Measurements from ENCODE around the gene PGPEP1.

PGPEP1 gene

DNA sequence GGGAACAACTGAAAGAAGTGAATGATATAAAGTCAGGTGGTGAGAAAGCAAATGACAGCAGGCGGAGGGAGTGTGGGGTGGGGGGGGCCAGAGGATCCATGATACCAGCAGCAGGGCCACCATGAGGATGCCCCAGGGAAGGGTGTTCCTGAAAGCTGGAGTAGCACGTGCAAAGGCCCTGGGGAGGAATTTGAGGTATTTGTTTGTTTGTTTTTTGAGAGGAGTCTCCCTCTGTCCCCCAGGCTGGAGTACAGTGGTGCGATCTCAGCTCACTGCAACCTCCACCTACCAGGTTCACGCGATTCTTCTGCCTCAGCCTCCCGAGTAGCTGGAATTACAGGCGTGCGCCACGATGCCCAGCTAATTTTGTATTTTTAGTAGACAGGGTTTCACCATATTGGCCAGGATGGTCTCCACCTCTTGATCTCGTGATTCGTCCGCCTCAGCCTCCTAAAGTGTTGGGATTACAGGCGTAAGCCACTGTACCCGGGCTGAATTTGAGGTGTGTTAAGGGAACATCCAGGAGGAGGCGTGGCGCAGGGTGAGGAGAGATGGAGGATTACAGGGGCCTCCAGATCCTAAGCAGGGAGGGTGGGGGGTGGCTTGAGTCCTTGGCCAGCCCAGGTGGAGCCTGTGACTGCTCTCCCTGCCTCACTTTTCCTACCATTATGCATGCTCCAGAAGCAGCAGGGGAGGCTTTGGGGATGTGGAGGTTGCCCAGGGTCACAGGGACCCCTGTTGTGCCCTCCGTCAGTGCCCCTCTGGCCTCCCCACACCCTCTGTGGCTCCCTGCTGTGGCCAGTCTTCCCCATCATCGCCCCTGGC, 46.5 kb upstream of the PGPEP1 start:
- in situ Hi-C loops (cut with MboI; ENCODE audit: low sequenced_read_pairs, unreplicated experiment): no loop called here
- TF ChIP-seq, protein P1, sequence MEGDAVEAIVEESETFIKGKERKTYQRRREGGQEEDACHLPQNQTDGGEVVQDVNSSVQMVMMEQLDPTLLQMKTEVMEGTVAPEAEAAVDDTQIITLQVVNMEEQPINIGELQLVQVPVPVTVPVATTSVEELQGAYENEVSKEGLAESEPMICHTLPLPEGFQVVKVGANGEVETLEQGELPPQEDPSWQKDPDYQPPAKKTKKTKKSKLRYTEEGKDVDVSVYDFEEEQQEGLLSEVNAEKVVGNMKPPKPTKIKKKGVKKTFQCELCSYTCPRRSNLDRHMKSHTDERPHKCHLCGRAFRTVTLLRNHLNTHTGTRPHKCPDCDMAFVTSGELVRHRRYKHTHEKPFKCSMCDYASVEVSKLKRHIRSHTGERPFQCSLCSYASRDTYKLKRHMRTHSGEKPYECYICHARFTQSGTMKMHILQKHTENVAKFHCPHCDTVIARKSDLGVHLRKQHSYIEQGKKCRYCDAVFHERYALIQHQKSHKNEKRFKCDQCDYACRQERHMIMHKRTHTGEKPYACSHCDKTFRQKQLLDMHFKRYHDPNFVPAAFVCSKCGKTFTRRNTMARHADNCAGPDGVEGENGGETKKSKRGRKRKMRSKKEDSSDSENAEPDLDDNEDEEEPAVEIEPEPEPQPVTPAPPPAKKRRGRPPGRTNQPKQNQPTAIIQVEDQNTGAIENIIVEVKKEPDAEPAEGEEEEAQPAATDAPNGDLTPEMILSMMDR (IDR thresholded peaks at IDR 0.05; ENCODE audit: borderline replicate concordance, control extremely low read depth, extremely low read depth, insufficient read depth, missing control alignments): no peak
- no peak for DNase-seq (ENCODE audit: low spot score)

DNA sequence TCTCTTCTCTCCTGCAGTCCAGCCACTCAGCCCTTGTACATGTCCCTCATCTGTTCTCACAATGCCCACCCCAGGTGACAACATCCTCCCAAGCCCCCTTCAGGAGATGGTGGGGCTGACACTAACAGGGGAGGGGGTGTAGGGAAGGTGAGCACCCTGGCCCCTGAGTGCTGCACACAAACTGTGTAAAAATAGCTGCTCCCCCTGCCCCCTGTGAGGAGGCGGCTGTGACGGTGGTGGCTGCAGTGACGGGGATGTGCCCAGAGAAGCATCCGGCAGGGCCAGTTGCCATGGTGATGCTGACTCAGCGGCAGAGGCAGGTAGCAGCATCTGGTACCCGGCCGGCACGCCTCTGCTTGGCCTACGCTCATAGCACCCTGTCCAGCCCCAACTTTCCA, 45.9 kb upstream of the PGPEP1 start:
- TF ChIP-seq, protein P1 (IDR thresholded peaks at IDR 0.05; ENCODE audit: borderline replicate concordance, control extremely low read depth, extremely low read depth, insufficient read depth, missing control alignments): no peak
- in situ Hi-C loops (cut with MboI; ENCODE audit: low sequenced_read_pairs, unreplicated experiment): no loop called here
- peak; percentile 46 for DNase-seq (ENCODE audit: low spot score)

DNA sequence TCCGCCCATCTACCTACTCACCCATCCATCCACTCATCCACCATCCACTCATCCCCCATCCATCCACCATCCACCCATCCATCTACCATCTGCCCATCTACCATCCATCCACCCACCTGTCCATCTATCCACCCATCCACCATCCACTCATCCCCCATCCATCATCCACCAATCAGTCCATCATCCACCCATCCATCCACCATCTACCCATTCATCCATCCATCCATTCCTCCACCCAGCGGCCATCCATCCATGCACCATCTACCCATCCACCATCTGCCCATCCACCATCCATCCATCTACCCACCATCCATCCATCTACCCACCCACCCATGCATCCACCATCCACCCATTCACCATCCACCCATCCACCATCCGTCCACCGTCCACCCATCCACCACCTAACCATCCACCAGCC, 45.4 kb upstream of the PGPEP1 start:
- DNase-seq (ENCODE audit: low spot score): no peak
- TF ChIP-seq, protein P1 (IDR thresholded peaks at IDR 0.05; ENCODE audit: borderline replicate concordance, control extremely low read depth, extremely low read depth, insufficient read depth, missing control alignments): no peak
- in situ Hi-C loops (cut with MboI; ENCODE audit: low sequenced_read_pairs, unreplicated experiment): no loop called here

DNA sequence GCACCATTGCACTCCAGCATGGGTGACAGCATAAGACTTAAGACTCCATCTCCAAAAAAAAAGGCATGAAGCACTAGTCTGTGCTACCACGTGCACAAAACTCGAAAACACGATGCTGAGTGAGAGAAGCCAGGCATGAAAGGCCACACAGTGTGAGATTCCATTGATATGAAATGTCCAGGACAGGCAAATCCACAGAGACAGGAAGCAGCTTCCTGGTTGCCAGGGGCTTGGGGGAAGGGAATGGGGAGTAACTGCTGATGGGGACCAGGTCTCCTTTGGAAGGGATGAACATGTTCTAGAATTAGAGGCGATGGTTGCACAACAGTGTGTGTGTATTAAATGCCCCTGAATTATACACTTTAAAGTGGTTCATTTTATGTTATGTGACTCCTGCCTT, 43.1 kb upstream of the PGPEP1 start:
- no peak for DNase-seq (ENCODE audit: low spot score)
- in situ Hi-C loops (cut with MboI; ENCODE audit: low sequenced_read_pairs, unreplicated experiment): no loop called here
- TF ChIP-seq, protein P1 (IDR thresholded peaks at IDR 0.05; ENCODE audit: borderline replicate concordance, control extremely low read depth, extremely low read depth, insufficient read depth, missing control alignments): no peak

DNA sequence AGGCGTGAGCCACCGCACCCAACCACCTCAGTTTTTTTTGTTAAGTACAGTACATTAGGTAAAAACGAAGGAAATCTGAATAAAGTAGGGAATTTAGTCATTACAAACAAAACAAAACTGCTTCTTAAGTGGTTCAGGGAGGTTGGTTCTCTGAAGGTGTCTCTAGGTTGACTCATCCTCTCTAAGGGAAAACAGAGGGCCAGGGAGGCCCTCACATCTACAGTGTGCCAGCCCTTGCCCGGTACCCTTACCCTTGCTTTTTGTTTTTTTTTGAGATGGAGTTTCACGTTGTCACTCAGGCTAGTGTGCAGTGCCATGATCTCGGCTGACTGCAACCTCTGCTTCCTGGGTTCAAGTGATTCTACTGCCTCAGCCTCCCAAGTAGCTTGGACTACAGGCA, 41.8 kb upstream of the PGPEP1 start:
- DNase-seq (ENCODE audit: low spot score): no peak
- in situ Hi-C loops (cut with MboI; ENCODE audit: low sequenced_read_pairs, unreplicated experiment): no loop called here
- TF ChIP-seq, protein P1 (IDR thresholded peaks at IDR 0.05; ENCODE audit: borderline replicate concordance, control extremely low read depth, extremely low read depth, insufficient read depth, missing control alignments): no peak

DNA sequence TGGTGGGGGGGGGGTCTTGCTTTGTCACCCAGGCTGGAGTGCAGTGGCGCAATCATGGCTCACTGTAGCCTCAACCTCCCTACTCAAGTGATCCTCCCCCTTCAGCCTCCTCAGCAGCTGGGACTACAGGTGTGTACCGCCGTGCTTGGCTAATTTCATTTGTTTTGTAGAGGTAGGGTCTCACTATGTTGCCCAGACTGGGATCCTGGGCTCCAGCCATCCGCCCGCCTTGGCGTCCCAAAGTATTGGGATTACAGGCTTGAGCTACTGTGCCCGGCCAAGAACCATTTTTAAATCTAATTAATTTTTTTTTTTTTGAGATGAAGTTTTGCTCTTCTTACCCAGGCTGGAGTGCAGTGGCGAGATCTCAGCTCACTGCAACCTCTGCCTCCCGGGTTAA, 40.7 kb upstream of the PGPEP1 start:
- DNase-seq (ENCODE audit: low spot score): no peak
- in situ Hi-C loops (cut with MboI; ENCODE audit: low sequenced_read_pairs, unreplicated experiment): no loop called here
- TF ChIP-seq, protein P1 (IDR thresholded peaks at IDR 0.05; ENCODE audit: borderline replicate concordance, control extremely low read depth, extremely low read depth, insufficient read depth, missing control alignments): no peak

All from GM13976 (cell line).